OCI-LY7 (cell line): ENCODE data around the gene TNRC6C.

ENCODE experiments used
- EZH2phosphoT487 ChIP-seq: fragments of 200-600 bp; sonication (generic); IDR thresholded peaks from 2 replicates; pipeline ENCODE4 v1.6.1; 2018; ENCODE audit warnings: low read depth, borderline replicate concordance, mild to moderate bottlenecking, mixed run types, antibody characterized with exemption, low read length, moderate library complexity, mixed read lengths
- TF ChIP-seq, protein P1 (sequence below): fragments of 200-600 bp; sonication (generic); conservative IDR thresholded peaks from 2 replicates; pipeline ENCODE4 v1.5.1; 2014; ENCODE audit warnings: mild to moderate bottlenecking, antibody characterized with exemption, low read length, moderate library complexity, mixed read lengths

DNA sequence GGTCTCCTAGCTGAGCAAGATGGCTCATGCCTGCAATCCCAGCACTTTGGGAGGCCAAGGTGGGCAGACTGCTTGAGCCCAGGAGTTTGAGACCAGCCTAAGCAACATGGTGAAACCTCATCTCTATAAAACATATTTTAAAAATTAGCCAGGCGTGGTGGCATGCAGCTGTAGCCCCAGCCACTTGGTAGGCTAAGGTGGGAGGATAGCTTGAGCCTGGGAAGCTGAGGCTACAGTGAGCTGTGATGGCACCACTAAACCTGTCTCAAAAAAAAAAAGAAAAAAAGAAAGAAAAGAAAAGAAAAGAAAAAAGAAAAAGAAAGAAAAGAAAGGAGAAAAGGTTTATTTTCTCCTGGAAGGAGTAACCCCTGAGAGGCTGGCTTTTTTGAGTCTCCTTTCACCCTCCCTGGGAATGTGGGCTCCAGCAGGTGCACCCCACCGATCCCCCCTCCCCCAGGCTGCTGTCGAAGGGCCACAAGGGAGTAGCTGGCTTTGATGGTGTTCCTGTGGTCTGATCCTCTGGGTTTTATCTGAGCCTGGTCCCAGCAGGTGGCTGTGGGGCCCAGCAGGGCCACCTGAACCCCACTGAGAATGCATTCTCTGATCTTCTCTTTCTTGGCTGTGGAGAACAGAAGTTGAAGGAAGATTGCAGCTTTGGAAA is 29.9 kb upstream of the TNRC6C start:
- TF ChIP-seq, protein P1, sequence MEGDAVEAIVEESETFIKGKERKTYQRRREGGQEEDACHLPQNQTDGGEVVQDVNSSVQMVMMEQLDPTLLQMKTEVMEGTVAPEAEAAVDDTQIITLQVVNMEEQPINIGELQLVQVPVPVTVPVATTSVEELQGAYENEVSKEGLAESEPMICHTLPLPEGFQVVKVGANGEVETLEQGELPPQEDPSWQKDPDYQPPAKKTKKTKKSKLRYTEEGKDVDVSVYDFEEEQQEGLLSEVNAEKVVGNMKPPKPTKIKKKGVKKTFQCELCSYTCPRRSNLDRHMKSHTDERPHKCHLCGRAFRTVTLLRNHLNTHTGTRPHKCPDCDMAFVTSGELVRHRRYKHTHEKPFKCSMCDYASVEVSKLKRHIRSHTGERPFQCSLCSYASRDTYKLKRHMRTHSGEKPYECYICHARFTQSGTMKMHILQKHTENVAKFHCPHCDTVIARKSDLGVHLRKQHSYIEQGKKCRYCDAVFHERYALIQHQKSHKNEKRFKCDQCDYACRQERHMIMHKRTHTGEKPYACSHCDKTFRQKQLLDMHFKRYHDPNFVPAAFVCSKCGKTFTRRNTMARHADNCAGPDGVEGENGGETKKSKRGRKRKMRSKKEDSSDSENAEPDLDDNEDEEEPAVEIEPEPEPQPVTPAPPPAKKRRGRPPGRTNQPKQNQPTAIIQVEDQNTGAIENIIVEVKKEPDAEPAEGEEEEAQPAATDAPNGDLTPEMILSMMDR = no peak
- no peak for TF ChIP-seq EZH2phosphoT487
